ENCODE measurements around the gene KDM2B. TPM values are rescaled to one million over a fixed set of nuclear protein-coding genes. Genes with fewer than 3 reads are reported as not detected.

KDM2B gene
- total and polyA plus RNA-seq, 2 of the 8 experiments (the other 6 are each of a cell fraction or from before 2014, with no cell fraction given) = 111 to 162 TPM

- TF ChIP-seq CHD7 (IDR thresholded peaks at IDR 0.05; ENCODE audit: insufficient replicate concordance, low read length) (no peak), CREB1 (IDR thresholded peaks at IDR 0.05) (no peak), JUND (IDR thresholded peaks at IDR 0.05; ENCODE audit: low read length) (no peak), SP4 (IDR thresholded peaks at IDR 0.05; ENCODE audit: low read length) (no peak), TAF1 (IDR thresholded peaks at IDR 0.05; ENCODE audit: low read depth, low read length) (no peak)
Measured at GRCh38 chr12:121452985-121453360, 127.8 kb downstream of the KDM2B start (continued).
